HFF-Myc (cell line): ENCODE measurements around the gene ANAPC13.

Experiments used
- DNase-seq: peaks from one replicate; pipeline ENCODE4 v3.0.0-alpha.2; 2011; ENCODE audit warnings: low read depth; ENCODE audit errors: extremely low read depth
- H3K4me3 ChIP-seq: replicated peaks from 2 replicates; pipeline ENCODE4 v1.5.1; 2011; ENCODE audit warnings: low read depth, mild to moderate bottlenecking, control low read depth, low read length
- CTCF ChIP-seq: IDR thresholded peaks from 2 replicates; pipeline ENCODE4 v1.5.1; 2012; ENCODE audit warnings: mild to moderate bottlenecking, low read depth, low read length, control low read depth; ENCODE audit errors: missing control alignments

ANAPC13 gene

GRCh38 chr3:134503266-134503665 is 17.5 kb upstream of the ANAPC13 start:
- TF ChIP-seq CTCF, result no peak
- DNase-seq, result no peak

GRCh38 chr3:134496471-134497071 is 10.8 kb upstream of the ANAPC13 start:
- H3K4me3 ChIP-seq, result no peak overlapping the region
- no peak for TF ChIP-seq CTCF
- no peak for DNase-seq

More at GRCh38 chr3:134503266-134503665, 17.5 kb upstream of the ANAPC13 start:
- H3K4me3 ChIP-seq, result no peak overlapping the region

- no peak overlapping the region for H3K4me3 ChIP-seq
- DNase-seq, result no peak
- no peak for TF ChIP-seq CTCF
Observed at GRCh38 chr3:134495980-134496379, 10.2 kb upstream of the ANAPC13 start.

GRCh38 chr3:134494495-134494894 is 8.7 kb upstream of the ANAPC13 start:
- no peak overlapping the region for H3K4me3 ChIP-seq
- DNase-seq, result no peak
- no peak for TF ChIP-seq CTCF

- peak overlapping the region; percentile 90 for H3K4me3 ChIP-seq
- TF ChIP-seq CTCF, result no peak
- no peak for DNase-seq
Observed at GRCh38 chr3:134487406-134487805, 1.6 kb upstream of the ANAPC13 start.

GRCh38 chr3:134486577-134487041 is 824 bp upstream of the ANAPC13 start:
- no peak for TF ChIP-seq CTCF
- H3K4me3 ChIP-seq, result peak overlapping the region; percentile 90
- no peak for DNase-seq
